Measurements from ENCODE around the gene TRIP11.

Gene TRIP11

DNA sequence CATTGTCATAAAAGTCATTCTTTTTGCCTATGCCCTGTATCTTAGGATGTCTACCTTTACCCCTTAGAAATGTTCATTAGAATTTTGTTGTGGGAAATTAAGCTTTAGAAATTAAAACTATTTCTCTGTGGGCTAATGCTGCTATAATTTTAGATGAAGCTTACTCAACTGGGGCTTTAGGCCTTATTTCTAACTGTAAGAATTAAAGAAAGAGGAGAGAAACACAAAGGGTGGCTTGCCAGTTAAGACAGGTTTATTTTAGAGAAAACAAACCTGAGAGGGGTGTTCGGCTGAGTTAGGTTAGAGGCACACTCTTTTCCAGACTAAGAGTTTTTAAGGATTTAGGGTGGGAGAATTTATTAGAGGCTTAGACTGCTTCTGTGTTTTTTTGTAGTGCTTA lies 6.4 kb downstream of the TRIP11 start:
- Histone ChIP-seq H3K79me2 (ENCODE audit: insufficient read depth, low read length) (peaks cover 33% of the 10 kb centered on the region), H3K4me2 (ENCODE audit: low read length) (no peak overlapping the region), H3K27ac (ENCODE audit: low read depth, low read length, poor library complexity, severe bottlenecking) (no peak overlapping the region), H2AFZ (ENCODE audit: low read length) (no peak overlapping the region), H4K20me1 (ENCODE audit: insufficient read depth, low read length) (no peaks in the 10 kb centered on the region), H3K4me3 (ENCODE audit: low read depth, low read length, poor library complexity, severe bottlenecking) (no peak overlapping the region), H3K9me2 (ENCODE audit: low read depth, low read length) (no peaks in the 10 kb centered on the region), H3K27me3 (ENCODE audit: insufficient read depth, low read length) (no peaks in the 10 kb centered on the region), H3K9ac (ENCODE audit: low read length) (no peak overlapping the region), H3K9me3 (ENCODE audit: low read length) (no peaks in the 10 kb centered on the region), H3F3A (ENCODE audit: insufficient read depth, low read length) (no peaks in the 10 kb centered on the region), H3K4me1 (ENCODE audit: insufficient read depth, low read length, severe bottlenecking) (peaks cover 25% of the 10 kb centered on the region), H3K36me3 (ENCODE audit: insufficient read depth, low read length) (peaks cover 35% of the 10 kb centered on the region)
- TF ChIP-seq EZH2 (IDR thresholded peaks at IDR 0.05; ENCODE audit: borderline replicate concordance, low read length), result no peak
- TF ChIP-seq, protein P1, sequence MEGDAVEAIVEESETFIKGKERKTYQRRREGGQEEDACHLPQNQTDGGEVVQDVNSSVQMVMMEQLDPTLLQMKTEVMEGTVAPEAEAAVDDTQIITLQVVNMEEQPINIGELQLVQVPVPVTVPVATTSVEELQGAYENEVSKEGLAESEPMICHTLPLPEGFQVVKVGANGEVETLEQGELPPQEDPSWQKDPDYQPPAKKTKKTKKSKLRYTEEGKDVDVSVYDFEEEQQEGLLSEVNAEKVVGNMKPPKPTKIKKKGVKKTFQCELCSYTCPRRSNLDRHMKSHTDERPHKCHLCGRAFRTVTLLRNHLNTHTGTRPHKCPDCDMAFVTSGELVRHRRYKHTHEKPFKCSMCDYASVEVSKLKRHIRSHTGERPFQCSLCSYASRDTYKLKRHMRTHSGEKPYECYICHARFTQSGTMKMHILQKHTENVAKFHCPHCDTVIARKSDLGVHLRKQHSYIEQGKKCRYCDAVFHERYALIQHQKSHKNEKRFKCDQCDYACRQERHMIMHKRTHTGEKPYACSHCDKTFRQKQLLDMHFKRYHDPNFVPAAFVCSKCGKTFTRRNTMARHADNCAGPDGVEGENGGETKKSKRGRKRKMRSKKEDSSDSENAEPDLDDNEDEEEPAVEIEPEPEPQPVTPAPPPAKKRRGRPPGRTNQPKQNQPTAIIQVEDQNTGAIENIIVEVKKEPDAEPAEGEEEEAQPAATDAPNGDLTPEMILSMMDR (IDR thresholded peaks at IDR 0.05; ENCODE audit: low read length), result no peak

GRCh38 chr14:92026548-92027190 lies 13.2 kb downstream of the TRIP11 start:
- Histone ChIP-seq H3K36me3 (ENCODE audit: insufficient read depth, low read length) (peaks cover 42% of the 10 kb centered on the region), H3K4me2 (ENCODE audit: low read length) (no peak overlapping the region), H3K4me3 (ENCODE audit: low read depth, low read length, poor library complexity, severe bottlenecking) (no peak overlapping the region), H2AFZ (ENCODE audit: low read length) (no peak overlapping the region), H3K79me2 (ENCODE audit: insufficient read depth, low read length) (no peaks in the 10 kb centered on the region), H4K20me1 (ENCODE audit: insufficient read depth, low read length) (no peaks in the 10 kb centered on the region), H3K9ac (ENCODE audit: low read length) (no peak overlapping the region), H3K27ac (ENCODE audit: low read depth, low read length, poor library complexity, severe bottlenecking) (no peak overlapping the region), H3K27me3 (ENCODE audit: insufficient read depth, low read length) (no peaks in the 10 kb centered on the region), H3K4me1 (ENCODE audit: insufficient read depth, low read length, severe bottlenecking) (no peaks in the 10 kb centered on the region), H3F3A (ENCODE audit: insufficient read depth, low read length) (no peaks in the 10 kb centered on the region), H3K9me3 (ENCODE audit: low read length) (no peaks in the 10 kb centered on the region), H3K9me2 (ENCODE audit: low read depth, low read length) (no peaks in the 10 kb centered on the region)
- TF ChIP-seq, protein P1 (IDR thresholded peaks at IDR 0.05; ENCODE audit: low read length), result no peak
- no peak for TF ChIP-seq EZH2 (IDR thresholded peaks at IDR 0.05; ENCODE audit: borderline replicate concordance, low read length)

- Histone ChIP-seq H3K4me2 (ENCODE audit: low read length) (no peak overlapping the region), H4K20me1 (ENCODE audit: insufficient read depth, low read length) (no peaks in the 10 kb centered on the region), H3K79me2 (ENCODE audit: insufficient read depth, low read length) (no peaks in the 10 kb centered on the region), H3K4me3 (ENCODE audit: low read depth, low read length, poor library complexity, severe bottlenecking) (no peak overlapping the region), H3K27me3 (ENCODE audit: insufficient read depth, low read length) (no peaks in the 10 kb centered on the region), H2AFZ (ENCODE audit: low read length) (no peak overlapping the region), H3K9me2 (ENCODE audit: low read depth, low read length) (no peaks in the 10 kb centered on the region), H3K27ac (ENCODE audit: low read depth, low read length, poor library complexity, severe bottlenecking) (no peak overlapping the region), H3K36me3 (ENCODE audit: insufficient read depth, low read length) (peaks cover 41% of the 10 kb centered on the region), H3K9me3 (ENCODE audit: low read length) (no peaks in the 10 kb centered on the region), H3K9ac (ENCODE audit: low read length) (no peak overlapping the region), H3K4me1 (ENCODE audit: insufficient read depth, low read length, severe bottlenecking) (no peaks in the 10 kb centered on the region), H3F3A (ENCODE audit: insufficient read depth, low read length) (no peaks in the 10 kb centered on the region)
- TF ChIP-seq, protein P1 (IDR thresholded peaks at IDR 0.05; ENCODE audit: low read length), result no peak
- TF ChIP-seq EZH2 (IDR thresholded peaks at IDR 0.05; ENCODE audit: borderline replicate concordance, low read length), result no peak
These were observed 17.8 kb downstream of the TRIP11 start for GRCh38 chr14:92022036-92022435.
